NB4 (cell line): ENCODE measurements around the gene MTM1.

Source experiments
- DNase-seq: peaks from one replicate; pipeline ENCODE4 v3.0.0; 2010; ENCODE audit warnings: low read depth
- H3K4me3 ChIP-seq: one replicate; pipeline ENCODE4 v1.5.1; 2011; ENCODE audit warnings: mild to moderate bottlenecking, low read depth, low read length, moderate library complexity
- CTCF ChIP-seq: IDR thresholded peaks from one replicate; pipeline ENCODE4 v1.5.1; 2012; ENCODE audit warnings: low read depth, low read length
- MYC ChIP-seq: IDR thresholded peaks from 2 replicates; pipeline ENCODE4 v1.6.1; 2011; ENCODE audit warnings: low read depth, low read length
- POLR2A ChIP-seq: IDR thresholded peaks from 2 replicates; pipeline ENCODE4 v1.6.1; 2011; ENCODE audit warnings: mild to moderate bottlenecking; ENCODE audit not compliant: insufficient read length; ENCODE audit errors: extremely low read depth
- TF ChIP-seq, protein P1 (sequence below): IDR thresholded peaks from 2 replicates; pipeline ENCODE4 v1.6.1; 2011; ENCODE audit warnings: low read depth, low read length

The MTM1 gene

GRCh38 chrX:150568320-150569154, at the start of gene MTM1:
MTM1 (plus strand) TSS chrX:150568621; CDS start chrX:150592615, 23,994 bp downstream.
- TF ChIP-seq POLR2A (peak; percentile 34), MYC (peak; percentile 35; the same call in 1 of the 2 replicates), CTCF (no peak)
- TF ChIP-seq, protein P1, sequence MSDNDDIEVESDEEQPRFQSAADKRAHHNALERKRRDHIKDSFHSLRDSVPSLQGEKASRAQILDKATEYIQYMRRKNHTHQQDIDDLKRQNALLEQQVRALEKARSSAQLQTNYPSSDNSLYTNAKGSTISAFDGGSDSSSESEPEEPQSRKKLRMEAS, result peak; percentile 88
- peak within 1 kb of the TSS; percentile 90 for H3K4me3 ChIP-seq
- peak; percentile 96 for DNase-seq

- no peak overlapping the region for H3K4me3 ChIP-seq
- DNase-seq, result no peak
- no peak for TF ChIP-seq MYC
- TF ChIP-seq POLR2A, result no peak
Observed at GRCh38 chrX:150522494-150522893, 45.9 kb upstream of the MTM1 start.

- DNase-seq, result no peak
- no peak for TF ChIP-seq POLR2A
- TF ChIP-seq CTCF, result no peak
- TF ChIP-seq, protein P1, result no peak
- no peak for TF ChIP-seq MYC
- H3K4me3 ChIP-seq, result no peak overlapping the region
Observed at GRCh38 chrX:150525061-150525919, 43.1 kb upstream of the MTM1 start.

DNA sequence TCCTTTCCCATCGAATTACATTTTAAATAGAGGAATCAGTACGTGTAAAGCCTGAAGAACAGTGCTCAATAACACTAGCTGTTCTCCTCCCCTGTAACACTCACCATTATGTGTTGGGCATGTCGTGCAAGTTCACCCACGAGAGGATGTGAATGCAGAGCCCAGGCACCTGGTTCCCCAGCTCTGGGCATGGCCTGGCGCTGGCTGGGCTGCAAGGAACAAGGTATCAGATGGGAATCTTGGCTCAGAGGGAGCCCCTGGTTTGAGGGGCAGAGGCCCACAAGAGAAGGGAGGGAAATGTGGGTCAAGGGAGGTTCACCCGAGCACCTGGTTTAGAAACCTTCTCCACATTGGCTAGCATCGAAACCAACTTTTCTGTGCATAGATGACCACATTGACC, 41.7 kb upstream of the MTM1 start:
- no peak overlapping the region for H3K4me3 ChIP-seq
- DNase-seq, result no peak
- TF ChIP-seq POLR2A (no peak), MYC (no peak)
- TF ChIP-seq, protein P1, result no peak

- DNase-seq, result no peak
- TF ChIP-seq, protein P1, result no peak
- no peak for TF ChIP-seq POLR2A
- H3K4me3 ChIP-seq, result no peak overlapping the region
Observed at GRCh38 chrX:150527108-150527507, 41.3 kb upstream of the MTM1 start.

GRCh38 chrX:150529587-150529986, 38.8 kb upstream of the MTM1 start:
- DNase-seq, result no peak

More at GRCh38 chrX:150529587-150529986, 38.8 kb upstream of the MTM1 start:
- TF ChIP-seq, protein P1, result no peak
- TF ChIP-seq CTCF (no peak), POLR2A (no peak), MYC (no peak)
- no peak overlapping the region for H3K4me3 ChIP-seq
